GM21447 (cell line): Measurements from ENCODE around the gene RNPEP.
"Not testable (repeated sequence)": the region's sequence is repeated elsewhere in the genome, so short reads cannot be mapped to it uniquely, and the experiment has no call there.

Experiments used
- ATAC-seq: cut with Tn5 transposase; IDR thresholded peaks from one replicate; pipeline ENCODE4 v1.9.1; 2021; ENCODE audit not compliant: unreplicated experiment

Gene RNPEP

GRCh38 chr1:202009326-202010179 lies 27.1 kb downstream of the RNPEP start:
- ATAC-seq: peak; percentile 57

DNA sequence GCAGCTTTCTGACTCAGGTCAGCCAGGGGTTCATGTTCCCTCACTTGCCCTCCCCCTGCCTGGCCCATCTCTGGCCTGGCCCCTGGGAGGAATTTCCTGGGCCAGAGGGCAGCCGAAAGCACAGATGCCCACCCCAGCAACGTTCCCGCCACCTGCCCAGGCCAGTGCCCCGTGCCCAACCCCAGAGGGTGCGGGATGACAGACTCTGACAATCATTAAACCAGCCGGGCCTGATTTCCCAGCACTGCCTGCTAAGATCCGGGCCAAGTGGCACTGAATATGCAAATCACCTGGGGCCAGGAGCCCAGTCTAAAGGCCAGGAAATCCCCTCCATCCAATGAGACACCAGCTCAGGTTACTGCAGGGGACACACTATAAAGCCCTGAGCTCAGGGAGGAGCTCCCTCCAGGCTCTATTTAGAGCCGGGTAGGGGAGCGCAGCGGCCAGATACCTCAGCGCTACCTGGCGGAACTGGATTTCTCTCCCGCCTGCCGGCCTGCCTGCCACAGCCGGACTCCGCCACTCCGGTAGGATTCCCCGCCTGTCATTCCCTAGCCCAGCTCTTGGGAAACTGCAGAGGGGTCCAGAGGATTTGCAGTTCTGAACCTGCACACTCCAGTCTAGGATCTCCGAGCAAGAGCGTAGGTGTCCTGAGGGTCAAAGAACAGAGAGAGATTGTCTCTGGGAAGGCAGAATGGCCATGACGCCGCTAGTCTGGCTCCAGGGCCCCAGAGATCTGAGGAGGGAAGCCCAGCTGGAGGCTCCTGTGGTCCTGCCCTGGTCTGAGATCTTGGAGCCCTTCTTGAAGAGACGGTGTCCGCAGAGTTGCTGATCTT lies 27.9 kb downstream of the RNPEP start, which contains the start of gene ELF3:
ELF3 (plus strand) TSS at position 408 of the 836 bp plus-strand sequence. CDS start 550 bp downstream, outside the sequence.
- peak; percentile 77 for ATAC-seq

DNA sequence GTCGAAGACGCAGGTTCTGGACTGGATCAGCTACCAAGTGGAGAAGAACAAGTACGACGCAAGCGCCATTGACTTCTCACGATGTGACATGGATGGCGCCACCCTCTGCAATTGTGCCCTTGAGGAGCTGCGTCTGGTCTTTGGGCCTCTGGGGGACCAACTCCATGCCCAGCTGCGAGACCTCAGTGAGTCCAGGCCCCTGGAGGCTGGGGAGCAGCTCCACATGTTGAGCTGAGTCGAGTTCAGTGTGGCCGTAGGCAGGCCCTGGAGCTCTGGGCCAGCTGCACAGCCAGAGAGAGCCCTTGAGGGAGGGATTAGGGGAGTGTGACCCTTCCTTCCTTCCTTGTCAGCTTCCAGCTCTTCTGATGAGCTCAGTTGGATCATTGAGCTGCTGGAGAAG lies 29.5 kb downstream of the RNPEP start:
- ATAC-seq: no peak

- no peak for ATAC-seq
These were observed 30.4 kb downstream of the RNPEP start for GRCh38 chr1:202012544-202013478.

- no peak for ATAC-seq
These were observed 31.2 kb downstream of the RNPEP start for GRCh38 chr1:202013603-202014002.

DNA sequence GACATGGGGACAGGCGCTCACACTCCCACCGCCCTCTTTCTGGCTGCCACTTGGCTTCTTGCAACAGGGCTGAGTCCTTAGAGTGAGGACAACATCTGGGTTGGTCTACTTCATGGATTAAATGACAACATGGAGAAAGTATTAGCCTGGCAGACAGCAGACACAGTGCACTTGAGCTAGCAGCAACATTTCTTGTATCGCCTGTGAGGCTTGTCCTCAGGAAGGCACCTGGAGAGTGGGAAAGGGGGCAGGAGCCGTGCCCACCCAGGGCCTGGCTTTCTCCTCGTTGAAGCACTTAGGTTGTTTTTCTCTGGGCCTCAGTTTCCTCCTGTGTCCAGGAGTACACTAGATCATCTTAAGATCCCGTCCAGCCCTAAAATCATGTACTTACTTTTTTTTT lies 31.6 kb downstream of the RNPEP start:
- no peak for ATAC-seq

DNA sequence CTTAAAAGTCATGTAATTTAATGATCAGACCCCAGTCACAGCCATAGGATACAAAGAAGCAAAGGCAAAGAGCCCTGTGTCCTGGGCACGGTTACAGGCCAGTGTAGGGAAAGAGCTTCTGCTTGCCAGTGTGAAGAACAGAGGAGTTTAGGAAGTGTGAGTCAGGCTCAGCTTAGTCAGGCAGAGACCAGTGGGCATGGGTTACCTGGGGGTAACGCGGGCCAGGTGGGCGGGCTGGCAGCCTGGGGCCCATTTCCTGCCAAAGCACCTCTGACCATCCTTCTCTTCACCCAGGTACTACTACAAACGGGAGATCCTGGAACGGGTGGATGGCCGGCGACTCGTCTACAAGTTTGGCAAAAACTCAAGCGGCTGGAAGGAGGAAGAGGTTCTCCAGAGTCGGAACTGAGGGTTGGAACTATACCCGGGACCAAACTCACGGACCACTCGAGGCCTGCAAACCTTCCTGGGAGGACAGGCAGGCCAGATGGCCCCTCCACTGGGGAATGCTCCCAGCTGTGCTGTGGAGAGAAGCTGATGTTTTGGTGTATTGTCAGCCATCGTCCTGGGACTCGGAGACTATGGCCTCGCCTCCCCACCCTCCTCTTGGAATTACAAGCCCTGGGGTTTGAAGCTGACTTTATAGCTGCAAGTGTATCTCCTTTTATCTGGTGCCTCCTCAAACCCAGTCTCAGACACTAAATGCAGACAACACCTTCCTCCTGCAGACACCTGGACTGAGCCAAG lies 32.6 kb downstream of the RNPEP start:
- ATAC-seq: no peak

GRCh38 chr1:202015662-202015937 lies 33.2 kb downstream of the RNPEP start:
- no peak for ATAC-seq

DNA sequence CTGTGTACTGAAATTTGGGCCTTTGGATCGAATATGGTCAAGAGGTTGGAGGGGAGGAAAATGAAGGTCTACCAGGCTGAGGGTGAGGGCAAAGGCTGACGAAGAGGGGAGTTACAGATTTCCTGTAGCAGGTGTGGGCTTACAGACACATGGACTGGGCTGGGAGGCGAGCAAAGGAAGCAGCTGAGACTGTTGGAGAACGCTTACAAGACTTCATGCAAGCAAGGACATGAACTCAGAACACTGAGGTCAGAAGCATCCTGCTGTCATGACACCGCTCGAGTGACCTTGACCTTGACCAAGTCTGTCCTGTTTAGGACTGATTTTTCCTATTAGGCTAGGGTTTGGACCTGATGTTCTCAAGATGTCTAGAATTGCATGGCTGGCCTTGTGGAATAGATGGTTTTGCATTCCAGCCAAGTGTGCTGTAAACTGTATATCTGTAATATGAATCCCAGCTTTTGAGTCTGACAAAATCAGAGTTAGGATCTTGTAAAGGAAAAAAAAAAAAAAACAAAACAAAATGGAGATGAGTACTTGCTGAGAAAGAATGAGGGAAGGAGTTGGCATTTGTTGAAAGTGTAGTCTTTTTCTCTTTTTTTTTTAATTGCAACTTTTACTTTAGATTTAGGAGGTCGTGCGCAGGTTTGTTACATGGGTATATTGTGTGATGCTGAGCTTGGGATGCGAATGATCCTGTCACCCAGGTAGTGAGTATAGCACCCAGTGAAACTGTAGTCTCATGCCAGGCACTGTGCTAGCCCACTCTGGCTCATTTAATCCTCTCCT lies 33.8 kb downstream of the RNPEP start:
- no peak for ATAC-seq

- ATAC-seq: no peak
These were observed 34.6 kb downstream of the RNPEP start for GRCh38 chr1:202016811-202017748.

- ATAC-seq: no peak
These were observed 35.5 kb downstream of the RNPEP start for GRCh38 chr1:202017749-202018467.

- ATAC-seq: no peak
These were observed 36.2 kb downstream of the RNPEP start for GRCh38 chr1:202018468-202019234.

GRCh38 chr1:202019235-202019558 lies 36.7 kb downstream of the RNPEP start:
- not testable (repeated sequence) for ATAC-seq

DNA sequence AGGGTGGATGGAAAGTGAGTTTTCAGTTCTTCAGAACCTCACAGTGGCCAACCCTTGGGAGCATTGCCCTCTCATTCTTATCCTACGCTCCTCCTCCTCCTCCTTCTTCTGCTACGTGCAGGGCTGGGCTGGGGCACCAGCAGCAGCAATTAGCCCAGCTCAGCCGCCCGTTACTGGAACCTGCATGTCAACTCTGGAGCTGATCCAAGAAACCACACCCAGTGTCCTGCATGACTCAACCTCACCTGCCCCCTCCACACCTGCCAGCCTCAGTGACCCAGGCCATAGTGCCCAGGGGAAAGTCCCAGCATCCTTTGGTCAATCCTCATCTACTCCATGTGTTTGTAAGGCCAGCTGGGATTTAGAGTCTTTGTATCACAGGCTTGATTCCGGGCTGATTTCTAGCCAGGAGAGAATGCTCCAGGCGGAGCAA lies 40.6 kb downstream of the RNPEP start:
- no peak for ATAC-seq

DNA sequence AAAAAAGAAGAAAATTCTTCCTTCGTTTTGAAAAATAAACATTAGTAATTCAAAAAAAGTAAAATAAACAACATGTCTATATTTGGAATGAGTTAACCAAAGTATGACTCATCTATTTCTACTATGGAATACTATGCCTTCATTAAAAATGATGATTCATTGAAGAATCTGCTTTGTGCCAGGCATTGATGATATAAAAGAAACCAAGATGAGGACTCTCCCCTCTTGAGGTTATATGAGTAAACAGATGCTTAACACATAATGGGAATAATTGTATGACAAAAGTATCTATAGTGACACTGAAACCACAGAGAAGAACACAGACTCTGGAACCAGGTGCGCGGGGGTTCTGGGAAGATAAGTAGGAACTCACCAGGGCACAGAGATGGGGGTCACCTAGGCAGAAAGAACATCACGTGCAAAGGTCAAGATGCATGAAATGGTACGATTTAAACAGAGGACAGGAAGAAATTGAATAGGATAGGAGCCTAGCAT lies 46.8 kb downstream of the RNPEP start:
- no peak for ATAC-seq

DNA sequence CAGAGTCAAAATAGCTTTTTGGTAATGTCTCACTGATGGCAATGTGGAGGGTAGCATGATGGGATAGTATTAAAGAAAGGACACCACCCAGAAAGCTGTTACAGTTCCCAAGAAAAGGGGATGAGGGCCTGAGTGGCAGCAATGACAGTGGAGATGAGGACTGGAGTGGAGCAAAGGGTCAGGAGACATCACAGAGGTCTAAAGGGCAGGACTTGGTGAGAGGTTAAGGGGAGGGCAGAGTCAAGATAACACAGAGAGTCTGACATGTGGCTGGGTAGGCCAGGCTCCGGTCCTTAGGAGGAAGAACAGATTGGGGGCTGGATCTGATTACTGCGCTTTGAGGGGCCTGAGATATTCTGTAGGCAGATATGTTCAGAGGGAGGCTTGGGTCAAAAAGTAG lies 47.3 kb downstream of the RNPEP start:
- no peak for ATAC-seq

DNA sequence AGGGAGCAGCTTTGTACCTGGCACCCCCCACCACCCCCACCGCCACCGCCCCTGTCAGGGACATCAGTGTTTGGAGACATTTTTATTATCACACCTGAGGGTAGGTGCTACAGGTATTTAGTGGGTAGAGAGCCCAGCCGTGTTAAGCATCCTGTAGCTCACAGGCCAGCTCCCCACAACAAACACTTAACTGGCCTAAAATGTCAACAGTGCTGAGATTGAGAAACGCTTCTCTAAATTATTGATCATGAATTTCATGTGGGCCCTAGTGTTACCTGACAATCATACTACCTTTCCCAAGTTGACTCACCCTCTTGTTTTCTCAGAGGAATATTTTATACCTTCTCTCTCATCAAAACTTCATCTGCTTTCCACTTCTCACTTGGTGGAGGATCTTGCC lies 49.3 kb downstream of the RNPEP start:
- ATAC-seq: no peak
